HG03108 (cell line): Measurements from ENCODE around the gene ADGRE1.

Experiments
- ATAC-seq: cut with Tn5 transposase; IDR thresholded peaks from one replicate; pipeline ENCODE4 v1.9.1; 2021; ENCODE audit warnings: moderate library complexity; ENCODE audit not compliant: unreplicated experiment

The ADGRE1 gene

DNA sequence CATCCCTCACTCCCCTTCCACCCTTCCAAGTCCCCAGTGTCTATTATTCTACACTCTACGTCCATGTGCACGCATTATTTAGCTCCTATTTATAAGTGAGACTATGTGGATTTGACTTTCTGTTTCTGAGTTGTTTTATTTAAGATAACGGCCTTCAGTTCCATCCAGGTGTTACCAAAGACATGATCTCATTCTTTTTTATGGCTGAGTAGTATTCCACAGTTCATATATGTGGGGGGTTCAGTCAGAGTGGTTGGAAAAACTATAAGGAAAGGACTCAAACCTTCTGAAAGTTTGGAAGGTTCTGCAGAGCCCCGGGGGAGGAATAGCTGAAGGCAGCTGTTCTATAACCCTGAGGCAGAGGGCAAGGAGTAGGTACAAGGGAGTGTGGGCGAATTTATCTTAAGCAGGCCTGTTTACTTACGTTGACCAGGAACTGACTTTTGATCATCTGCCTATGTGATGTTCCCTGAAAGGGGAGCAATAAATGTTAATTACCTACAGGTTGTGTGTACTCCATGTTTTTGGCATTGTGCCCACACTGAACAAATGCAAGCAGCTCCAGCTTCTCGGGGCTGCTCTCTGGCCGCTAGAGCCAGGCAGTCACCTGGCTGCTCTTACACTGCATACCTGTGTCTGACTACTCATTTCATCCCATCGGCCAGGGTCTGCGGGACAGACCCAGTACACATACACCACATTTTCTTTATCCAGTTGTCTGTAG, 13.5 kb upstream of the ADGRE1 start:
- no peak for ATAC-seq

DNA sequence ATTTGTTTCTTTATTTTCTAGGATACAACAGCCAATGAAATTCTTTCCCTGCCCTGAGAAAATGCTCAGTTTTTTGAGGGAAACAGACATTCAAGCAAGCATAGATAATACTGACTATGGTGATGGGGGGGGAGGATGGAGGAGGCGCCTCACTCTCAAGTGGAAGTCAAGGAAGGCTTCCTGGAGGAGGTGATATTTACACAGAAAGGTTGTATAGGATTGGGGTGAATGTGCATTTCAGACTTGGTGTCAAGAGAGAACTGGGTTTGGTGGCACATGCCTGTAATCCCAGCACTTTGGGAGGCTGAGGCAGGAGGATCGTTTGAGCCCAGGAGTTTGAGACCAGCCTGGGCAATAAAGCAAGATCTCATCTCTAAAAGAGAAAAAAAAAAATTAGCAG, 12.2 kb upstream of the ADGRE1 start:
- ATAC-seq = no peak

DNA sequence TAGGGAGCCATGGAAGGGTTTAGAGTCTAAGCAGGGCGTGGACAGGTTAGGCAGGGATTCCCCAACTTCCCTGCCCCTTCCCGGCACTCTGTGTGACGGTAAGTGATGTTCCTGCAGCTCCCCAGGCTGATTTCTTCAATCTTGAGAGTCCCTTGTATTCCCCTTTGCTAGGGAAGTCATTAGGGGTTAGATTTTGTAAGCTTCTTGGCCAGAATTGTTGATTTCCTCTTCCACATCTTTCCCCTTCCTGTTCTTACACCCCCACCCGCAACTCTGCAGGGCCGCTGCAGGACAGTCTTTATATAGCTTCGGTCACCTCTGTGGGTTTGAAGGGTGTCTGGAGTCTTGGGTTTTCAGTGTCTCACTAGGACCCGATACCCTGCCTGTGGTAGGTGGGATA, 10.6 kb upstream of the ADGRE1 start:
- no peak for ATAC-seq

DNA sequence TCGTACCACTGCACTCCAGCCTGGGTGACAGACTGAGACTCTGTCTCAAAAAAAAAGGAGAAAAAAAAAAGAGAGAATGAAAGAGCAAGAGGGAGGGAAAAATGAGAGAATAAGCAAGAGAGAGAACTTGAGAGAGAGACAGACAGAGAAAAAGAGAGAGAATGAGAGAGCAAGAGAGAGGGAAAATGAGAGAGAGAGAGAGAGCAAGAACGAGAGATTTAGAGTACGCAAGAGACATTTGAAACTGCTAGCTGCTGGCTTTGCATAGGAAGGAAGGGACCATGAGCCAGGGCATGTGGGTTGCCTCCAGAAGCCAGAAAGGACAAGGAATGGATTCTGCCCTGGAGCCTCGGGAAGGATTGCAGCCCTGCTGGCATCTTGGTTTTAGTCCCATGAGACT, 9.6 kb upstream of the ADGRE1 start:
- no peak for ATAC-seq

DNA sequence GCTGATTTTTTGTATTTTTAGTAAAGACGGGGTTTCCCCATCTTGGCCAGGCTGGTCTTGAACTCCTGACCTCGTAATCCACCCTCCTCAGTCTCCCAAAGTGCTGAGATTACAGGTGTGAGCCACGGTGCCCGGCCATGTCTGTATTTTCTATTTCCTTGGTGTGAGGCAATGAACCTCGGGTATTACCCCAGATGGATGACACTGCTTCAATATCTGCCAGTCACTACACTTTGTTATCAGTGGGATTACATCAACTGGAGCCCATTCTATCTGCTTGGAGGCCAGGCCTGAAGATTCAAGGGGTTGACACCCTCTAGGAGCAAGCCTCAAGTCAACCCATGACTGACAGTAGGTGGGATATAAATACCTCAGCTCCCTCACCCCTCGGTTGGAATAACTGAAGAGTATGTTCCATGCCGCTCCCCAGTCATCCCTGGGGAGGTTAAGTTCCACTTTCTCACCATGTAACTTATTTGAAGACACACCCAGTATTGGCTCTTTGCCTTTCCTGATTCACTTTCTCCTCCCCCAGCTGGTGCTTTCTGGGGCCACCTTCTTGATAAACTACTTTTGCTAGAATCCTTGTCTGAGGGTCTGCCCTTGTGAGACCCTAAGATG, 992 bp upstream of the ADGRE1 start:
- ATAC-seq = no peak

DNA sequence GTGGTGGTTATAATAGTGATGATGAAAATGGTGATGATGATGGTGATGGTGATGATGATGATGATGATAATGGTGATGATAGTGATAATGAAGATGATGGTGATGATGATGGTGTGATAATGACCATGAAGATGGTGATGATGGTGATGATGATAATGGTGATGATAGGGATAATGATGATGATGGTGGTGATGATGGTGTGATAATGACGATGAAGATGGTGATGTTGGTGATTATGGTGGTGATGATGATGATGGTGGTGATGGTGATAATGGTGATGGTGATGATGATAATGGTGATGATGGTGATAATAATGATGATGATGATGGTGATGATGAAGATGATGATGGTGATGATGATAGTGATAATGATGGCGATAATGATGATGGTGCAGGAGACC, 1.6 kb downstream of the ADGRE1 start:
- ATAC-seq = no peak

DNA sequence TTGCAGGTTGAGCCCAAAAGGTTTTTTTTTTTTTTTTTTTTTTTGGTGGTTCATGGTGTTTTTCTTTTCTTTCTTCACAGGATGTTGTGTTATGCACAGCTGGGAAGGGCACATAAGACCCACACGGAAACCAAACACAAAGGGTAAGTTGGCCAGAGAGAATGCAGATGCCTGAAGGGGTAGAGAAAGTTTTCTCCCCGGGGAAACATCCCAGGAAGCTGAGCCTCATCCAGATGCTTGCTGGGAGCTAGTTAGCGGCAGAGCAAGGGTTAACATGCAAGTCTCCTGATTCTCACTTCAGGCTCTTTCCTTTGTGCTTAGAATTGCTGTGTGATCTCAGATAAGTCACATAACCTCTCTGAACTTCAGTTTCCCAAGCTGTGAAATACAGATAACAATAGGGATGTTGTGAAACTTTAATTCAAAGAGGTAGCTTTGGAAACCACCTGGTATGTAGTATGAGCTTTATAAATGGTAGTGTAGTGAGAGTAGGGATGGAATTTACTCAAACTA, 3.1 kb downstream of the ADGRE1 start:
- ATAC-seq = no peak

DNA sequence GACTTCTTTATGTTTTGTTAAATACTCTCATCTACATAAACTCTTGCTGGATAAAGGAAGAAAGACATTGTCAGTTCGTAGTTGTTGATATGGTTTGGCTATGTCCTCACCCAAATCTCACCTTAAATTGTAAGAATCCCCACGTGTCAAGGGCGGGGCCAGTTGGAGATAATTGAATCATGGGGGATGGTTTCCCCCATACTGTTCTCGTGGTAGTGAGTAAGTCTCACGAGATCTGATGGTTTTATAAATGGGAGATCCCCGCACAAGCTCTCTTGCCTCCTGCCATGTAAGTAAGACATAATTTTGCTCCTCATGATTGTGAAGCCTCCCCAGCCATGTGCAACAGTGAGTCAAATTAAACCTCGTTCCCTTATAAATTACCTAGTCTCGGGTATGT, 3.6 kb downstream of the ADGRE1 start:
- ATAC-seq = no peak

DNA sequence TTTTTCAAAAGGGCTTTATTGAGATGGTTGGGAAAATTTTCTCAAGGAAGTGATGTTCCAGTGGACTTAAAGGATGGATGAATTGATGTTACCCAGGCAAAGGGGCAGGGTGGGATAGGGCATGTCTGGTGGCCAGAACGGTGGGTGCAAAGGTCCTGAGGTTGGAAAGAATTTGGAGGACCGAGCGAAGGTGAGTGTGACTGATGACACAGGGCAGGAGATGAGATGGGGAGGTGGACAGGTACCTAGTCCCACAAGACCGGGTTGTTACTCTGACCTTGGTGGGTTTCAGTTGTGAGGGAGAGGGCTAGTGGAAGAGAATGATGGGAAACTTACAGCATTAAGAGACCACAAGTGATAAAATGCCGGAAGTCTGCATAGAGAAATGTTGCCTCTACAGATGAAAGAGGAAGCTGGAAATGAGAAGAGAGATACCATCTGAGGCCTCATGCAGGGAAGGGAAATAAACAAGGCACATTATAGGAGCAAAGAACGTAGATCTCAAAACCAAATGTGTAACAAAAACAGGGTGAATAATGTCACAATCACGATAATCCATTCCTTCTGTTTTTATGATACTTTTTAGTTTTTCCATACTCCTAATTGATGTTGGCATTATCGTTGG, 4.5 kb downstream of the ADGRE1 start:
- ATAC-seq = no peak

DNA sequence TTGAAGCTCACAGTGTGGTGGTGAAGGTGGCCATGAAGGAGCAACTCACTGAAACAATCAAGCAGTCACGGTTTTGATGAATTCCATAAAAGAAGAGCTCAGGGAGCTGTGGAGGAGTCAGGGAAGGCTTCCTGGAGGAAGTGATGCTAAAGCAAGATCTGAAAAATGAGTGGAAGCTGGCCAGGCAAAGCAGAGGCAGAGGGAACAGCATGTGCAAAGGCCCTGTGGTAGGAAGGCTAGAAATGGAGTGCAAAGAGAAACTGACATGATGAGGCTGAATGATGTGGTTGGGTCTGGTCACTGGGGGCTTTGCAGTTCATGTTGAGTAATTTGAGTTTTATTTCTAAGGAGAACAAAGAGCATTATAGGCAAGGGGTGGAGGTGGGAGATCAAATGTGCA, 6.9 kb downstream of the ADGRE1 start:
- ATAC-seq = no peak

DNA sequence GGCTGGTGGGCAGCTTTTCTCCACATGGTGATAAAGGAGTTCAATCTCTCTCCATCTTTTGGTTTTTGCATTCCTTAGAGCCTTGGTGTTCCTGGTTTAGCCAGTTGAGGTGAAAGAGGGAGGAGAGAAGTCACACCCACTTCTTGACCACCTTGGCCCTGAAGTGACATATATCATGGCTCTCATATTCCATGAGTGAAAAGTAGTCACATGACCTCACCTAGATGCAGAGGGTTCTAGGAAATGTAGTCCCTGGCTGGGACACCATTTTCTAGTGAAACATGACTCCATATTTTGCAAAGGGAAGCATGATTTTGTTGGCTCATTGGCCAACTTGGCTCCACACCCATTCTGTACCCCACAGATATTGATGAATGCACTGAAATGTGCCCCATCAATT, 16.1 kb downstream of the ADGRE1 start:
- no peak for ATAC-seq

DNA sequence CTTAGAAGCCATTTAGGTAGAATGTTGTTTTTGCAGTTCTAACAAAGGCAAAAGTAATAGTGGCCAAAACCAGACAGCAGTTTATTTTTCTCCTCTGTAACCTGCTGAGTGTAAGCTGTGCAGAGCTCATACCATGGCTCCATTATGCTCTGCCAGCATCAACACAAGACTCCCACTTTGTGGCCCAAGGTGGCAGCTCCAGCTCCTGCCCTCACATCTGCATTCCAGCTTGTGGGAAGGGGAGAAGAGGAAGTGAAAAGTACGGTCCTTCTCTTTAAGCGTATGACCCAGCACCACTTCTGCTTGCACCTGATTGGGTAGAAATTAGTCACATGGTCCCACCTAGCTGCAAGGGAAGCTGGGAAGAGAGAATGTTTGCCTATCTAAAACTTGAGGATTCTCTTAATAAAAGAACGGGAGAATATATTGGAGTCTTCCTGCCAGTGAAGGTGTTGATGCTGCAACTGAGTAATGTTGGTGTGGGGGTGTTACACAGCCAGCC, 19.2 kb downstream of the ADGRE1 start:
- ATAC-seq = no peak

DNA sequence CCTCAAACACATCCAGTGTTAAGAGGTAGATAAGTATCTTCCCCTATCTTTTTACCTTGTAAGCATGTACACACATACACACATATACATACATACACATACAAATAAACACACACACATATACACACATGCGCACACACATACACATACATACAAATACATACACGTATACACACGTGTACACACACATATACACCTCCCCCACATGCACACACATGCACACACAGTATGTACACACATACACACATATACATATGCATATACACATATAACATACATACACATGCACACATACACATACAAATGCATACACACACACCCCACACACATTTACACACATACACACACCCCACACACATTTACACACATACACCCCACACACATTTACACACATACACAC, 24.1 kb downstream of the ADGRE1 start:
- ATAC-seq = no peak

DNA sequence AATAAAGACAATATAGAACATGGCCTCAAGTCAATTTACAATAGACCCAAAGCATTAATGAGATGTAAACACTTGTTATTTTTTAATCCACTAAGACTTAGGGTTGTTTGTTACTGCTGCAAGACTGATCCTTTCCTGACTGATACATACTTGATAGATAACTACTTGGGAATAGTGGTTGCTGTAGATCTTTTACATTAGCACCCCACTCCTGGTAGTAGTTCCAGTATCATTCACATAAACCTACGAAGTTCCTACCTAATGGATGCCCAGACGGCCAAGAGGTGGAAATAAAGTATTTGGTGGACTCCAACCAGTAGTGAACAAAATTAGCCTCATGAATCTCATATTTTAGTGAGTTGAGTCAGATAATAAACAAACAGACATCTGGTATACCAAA, 26.9 kb downstream of the ADGRE1 start:
- ATAC-seq = no peak

DNA sequence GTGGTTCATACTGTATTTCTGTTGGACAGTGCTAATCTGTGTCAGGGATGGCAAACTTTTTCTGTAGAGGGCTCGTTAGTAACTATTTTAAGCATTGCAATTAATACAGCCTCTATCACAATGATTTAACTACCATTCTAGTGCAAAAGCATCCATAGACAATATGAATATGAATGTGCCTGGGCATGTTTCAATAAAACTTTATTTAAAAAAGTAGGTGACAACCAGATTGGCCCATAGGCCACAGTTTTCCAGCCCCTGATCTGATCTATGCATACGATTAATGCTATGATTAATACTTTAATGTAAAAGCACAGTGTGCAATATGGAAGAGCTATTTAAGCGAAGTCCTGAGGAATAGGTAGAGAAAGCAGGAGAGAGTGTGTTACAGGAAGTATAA, 29.6 kb downstream of the ADGRE1 start:
- no peak for ATAC-seq

DNA sequence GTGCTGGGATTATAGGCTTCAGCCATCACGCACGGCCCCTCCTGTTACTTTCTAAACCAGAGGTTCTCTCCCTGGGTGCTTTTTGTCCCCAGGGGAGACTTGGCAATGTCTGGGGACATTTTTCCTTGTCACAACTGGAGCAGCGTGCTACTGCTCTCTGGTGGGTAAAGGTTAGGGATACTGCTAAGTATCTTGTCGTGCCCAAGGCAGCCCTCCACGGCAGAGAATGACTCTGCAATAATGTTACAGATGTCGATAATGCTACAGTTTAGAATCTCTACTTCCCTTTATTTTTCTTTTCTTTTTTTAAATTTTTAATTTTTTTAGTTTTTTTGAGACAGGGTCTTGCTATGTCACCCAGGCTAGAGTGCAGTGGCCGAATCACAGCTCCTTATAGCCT, 38.0 kb downstream of the ADGRE1 start:
- ATAC-seq = no peak

DNA sequence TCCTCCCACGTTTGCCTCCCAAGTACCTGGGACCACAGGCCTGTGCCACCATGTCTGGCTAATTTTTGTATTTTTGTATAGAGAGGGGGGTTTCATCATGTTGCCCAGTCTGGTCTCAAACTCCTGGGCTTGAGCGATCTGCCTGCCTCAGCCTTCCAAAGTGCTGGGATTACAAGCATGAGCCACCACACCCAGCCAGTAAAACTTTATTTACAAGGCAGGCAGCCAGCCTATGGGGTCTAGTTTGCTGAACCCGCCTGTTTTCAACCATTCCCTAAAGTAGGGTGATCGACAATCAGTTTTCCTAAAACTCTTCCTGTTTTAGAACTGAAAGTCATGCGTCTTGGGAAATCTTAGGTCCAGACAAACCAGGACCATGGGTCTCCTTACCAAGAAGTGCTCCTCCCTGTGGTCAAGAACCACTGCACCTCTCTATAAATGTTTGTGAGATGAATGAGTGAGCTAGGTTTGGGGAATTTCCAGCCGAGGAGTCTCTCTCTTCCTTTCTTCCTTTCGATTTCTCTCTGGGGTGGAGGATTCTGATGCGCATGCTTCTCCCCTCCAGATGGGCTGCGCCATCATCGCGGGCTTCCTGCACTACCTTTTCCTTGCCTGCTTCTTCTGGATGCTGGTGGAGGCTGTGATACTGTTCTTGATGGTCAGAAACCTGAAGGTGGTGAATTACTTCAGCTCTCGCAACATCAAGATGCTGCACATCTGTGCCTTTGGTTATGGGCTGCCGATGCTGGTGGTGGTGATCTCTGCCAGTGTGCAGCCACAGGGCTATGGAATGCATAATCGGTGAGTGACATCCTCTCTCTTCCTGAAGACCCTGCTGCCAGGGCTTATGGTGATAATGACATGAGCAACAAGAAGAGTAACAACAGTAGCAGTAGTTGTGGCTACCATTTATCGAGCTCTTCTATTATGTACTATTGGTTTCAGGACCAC, 38.7 kb downstream of the ADGRE1 start:
- ATAC-seq = no peak

DNA sequence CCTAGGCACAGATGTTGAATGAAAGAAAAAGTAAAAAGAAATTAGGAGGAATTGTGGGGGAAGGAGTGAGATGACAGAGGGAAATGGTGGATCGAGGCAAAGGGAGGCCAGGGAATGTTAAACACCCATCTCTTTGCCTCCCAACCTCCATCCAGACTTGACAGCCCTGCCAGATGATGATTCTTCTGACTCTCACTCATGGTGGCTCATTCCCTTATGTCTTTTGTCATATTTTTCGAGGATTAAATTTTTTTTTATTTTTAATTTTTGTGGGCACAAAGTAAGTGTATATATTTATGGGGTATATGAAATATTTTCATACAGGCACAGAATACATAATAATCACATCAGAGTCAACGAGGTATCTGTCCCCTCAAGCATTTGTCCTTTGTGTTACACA, 42.8 kb downstream of the ADGRE1 start:
- ATAC-seq = no peak

DNA sequence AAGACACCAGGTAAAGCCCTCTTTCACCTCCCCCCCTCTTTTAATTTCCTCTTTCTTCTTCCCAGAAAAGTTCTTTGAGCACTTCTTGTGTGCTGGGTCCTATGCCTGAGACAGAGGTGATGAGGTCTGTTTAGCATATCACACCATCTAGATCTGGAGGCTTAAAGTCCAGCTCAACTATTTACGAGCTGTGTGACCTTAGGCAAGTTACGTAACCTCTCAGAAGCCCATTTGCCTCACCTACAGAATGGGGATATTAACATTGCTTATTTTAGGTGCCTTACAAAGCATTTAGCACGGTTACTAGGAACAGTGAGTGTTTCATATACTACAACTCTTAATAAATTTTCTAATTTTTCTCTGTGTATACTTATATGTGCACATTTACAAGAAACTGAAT, 47.7 kb downstream of the ADGRE1 start:
- ATAC-seq = no peak

DNA sequence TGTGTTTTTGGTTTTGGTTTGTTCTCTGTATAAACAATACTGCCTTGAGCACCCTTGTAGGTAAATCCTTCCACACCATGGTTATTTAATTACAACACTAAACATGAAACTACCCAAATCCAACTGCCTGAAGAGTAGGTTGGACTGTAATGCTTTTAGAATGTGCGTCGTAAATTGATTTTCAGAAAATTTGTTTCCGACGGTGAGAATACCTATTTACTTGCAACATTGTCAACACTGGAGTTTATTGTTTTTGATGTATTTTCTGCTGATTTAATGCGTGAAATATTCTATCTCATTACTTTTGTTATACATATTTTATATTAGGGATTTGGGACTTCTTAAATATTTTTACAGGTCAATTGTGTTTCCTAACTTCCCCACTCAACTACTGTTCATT, 48.2 kb downstream of the ADGRE1 start:
- no peak for ATAC-seq

DNA sequence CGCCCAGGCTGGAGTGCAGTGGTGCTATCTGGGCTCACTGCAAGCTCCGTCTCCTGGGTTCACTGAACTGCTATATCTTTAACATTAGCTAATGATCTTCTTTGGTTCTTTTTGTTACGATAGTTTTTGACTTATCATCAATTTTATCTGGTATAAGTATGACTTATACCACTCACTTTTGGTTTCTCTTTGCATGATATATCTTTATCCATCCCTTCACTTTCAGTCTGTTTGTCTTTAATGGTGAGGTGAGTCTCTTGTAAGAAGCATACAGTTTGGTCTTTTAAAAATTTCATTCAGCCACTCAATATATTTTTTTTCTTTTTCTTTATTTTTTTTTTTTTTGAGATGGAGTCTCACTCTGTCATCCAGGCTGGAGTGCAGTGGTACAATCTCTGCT, 58.4 kb downstream of the ADGRE1 start:
- ATAC-seq = no peak
